Keratinocyte (primary cell): Measurements from ENCODE around the gene TEAD3. TPM values are rescaled to one million over a fixed set of nuclear protein-coding genes. Genes with fewer than 3 reads are reported as not detected.
A peak's percentile ranks its signal among the peaks of the same experiment; 100 is the strongest.

ENCODE experiments used
- DNase-seq: peaks from one replicate; pipeline ENCODE4 v3.0.0-alpha.2; 2011; ENCODE audit warnings: low read depth, missing footprints, low spot score
- FAIRE-seq: peaks from 2 replicates; lab custom pipeline; 2011; peaks lifted over from hg19 to GRCh38; lab: Jason Lieb, UNC
- H2AFZ ChIP-seq: 2 replicates; pipeline ENCODE4 v1.6.0; 2012; ENCODE audit warnings: low read length, control low read depth, inconsistent platforms; ENCODE audit not compliant: control insufficient read depth
- H3K27ac ChIP-seq: 2 replicates; pipeline ENCODE4 v1.5.1; 2011; ENCODE audit warnings: low read length; ENCODE audit not compliant: control insufficient read depth, insufficient read depth
- H3K27me3 ChIP-seq: 3 replicates; pipeline ENCODE4 v1.6.0; 2011; ENCODE audit warnings: low read length; ENCODE audit not compliant: control insufficient read depth, insufficient read depth; ENCODE audit errors: extremely low read depth
- H3K36me3 ChIP-seq, 2 experiments: 2 replicates in 1 of 2; 3 replicates in 1 of 2; pipeline ENCODE4 v1.5.1; 2011; ENCODE audit warnings: low read length in 2 of 2, mild to moderate bottlenecking in 1 of 2; ENCODE audit not compliant: control insufficient read depth in 2 of 2, insufficient read depth in 2 of 2; ENCODE audit errors: extremely low read depth in 1 of 2
- H3K4me1 ChIP-seq: 3 replicates; pipeline ENCODE4 v1.5.1; 2011; ENCODE audit warnings: low read length; ENCODE audit not compliant: control insufficient read depth, insufficient read depth; ENCODE audit errors: extremely low read depth
- H3K4me2 ChIP-seq: 3 replicates; pipeline ENCODE4 v1.6.0; 2011; ENCODE audit warnings: low read depth, low read length; ENCODE audit not compliant: control insufficient read depth, insufficient read depth; ENCODE audit errors: extremely low read depth
- H3K4me3 ChIP-seq, 3 experiments: fragments of 200-600 bp in 1 of 3; sonication (generic) in 1 of 3; 2 replicates in 2 of 3; 3 replicates in 1 of 3; pipeline ENCODE4 v1.5.1; 2011 to 2016; ENCODE audit warnings: low read length in 3 of 3, mild to moderate bottlenecking in 3 of 3, control low read depth in 2 of 3, inconsistent platforms in 1 of 3, low read depth in 1 of 3, mixed read lengths in 1 of 3, mixed run types in 1 of 3, moderate library complexity in 1 of 3; ENCODE audit not compliant: control insufficient read depth in 2 of 3, insufficient read depth in 2 of 3; ENCODE audit errors: extremely low read depth in 1 of 3
- H3K79me2 ChIP-seq: 2 replicates; pipeline ENCODE4 v1.6.0; 2012; ENCODE audit warnings: low read length; ENCODE audit not compliant: control insufficient read depth, insufficient read depth
- H3K9ac ChIP-seq: 3 replicates; pipeline ENCODE4 v1.6.0; 2011; ENCODE audit warnings: low read length; ENCODE audit not compliant: control insufficient read depth, insufficient read depth; ENCODE audit errors: extremely low read depth
- H3K9me1 ChIP-seq: 3 replicates; pipeline ENCODE4 v1.6.0; 2011; ENCODE audit warnings: low read length; ENCODE audit not compliant: control insufficient read depth, insufficient read depth; ENCODE audit errors: extremely low read depth
- H3K9me3 ChIP-seq: 2 replicates; pipeline ENCODE4 v1.5.1; 2012; ENCODE audit warnings: low read depth, low read length; ENCODE audit not compliant: control insufficient read depth
- H4K20me1 ChIP-seq: 3 replicates; pipeline ENCODE4 v1.6.0; 2011; ENCODE audit warnings: low read length; ENCODE audit not compliant: control insufficient read depth, insufficient read depth; ENCODE audit errors: extremely low read depth
- CTCF ChIP-seq, 3 experiments: IDR thresholded peaks in 1 of 3; conservative IDR thresholded peaks in 1 of 3; optimal IDR thresholded peaks in 1 of 3; 2 replicates in 2 of 3; 3 replicates in 1 of 3; pipeline versions ENCODE3 to v1.5.1; 2011; ENCODE audit warnings: low read length in 3 of 3, mild to moderate bottlenecking in 3 of 3, moderate library complexity in 2 of 3, control low read depth in 1 of 3, inconsistent platforms in 1 of 3; ENCODE audit not compliant: insufficient read depth in 2 of 3; ENCODE audit errors: extremely low read depth in 1 of 3
- EZH2 ChIP-seq: IDR thresholded peaks from one replicate; pipeline ENCODE4 v1.6.1; 2012; ENCODE audit warnings: inconsistent platforms, mild to moderate bottlenecking, low read length, moderate library complexity
- dilution Hi-C: fragments of 300-500 bp; cut with MboI; formaldehyde crosslinking; loops from one replicate; pipeline ENCODE4 v1.7.0; 2020; ENCODE audit warnings: low sequenced_read_pairs; ENCODE audit not compliant: extremely low pct_ligation_motif_present
- polyA plus RNA-seq, 5 experiments: library from polyadenylated mRNA; depleted of rRNA in 3 of 5; stranded (reverse) in 3 of 5; stranded (forward) in 1 of 5; unstranded in 1 of 5; fragments of >200 nt; gene quantifications; 1 replicate in 1 of 5; 2 replicates in 3 of 5; 3 replicates in 1 of 5; pipeline versions ENCODE4 v1.2.1 to v1.2.3, GENCODE V29; 2011 to 2012; ENCODE audit warnings: missing spikeins in 2 of 5, low read depth in 1 of 5, low replicate concordance in 1 of 5

Gene TEAD3
- polyA plus RNA-seq, 1 donor (not counting 4 experiments of a cell fraction or from before 2014, with no cell fraction given) = 5.7 TPM

GRCh38 chr6:35498422-35499067 lies 1.7 kb upstream of the TEAD3 start:
- Histone ChIP-seq H3K9ac (peak overlapping the region; percentile 83), H3K9me3 (no peaks in the 10 kb centered on the region), H2AFZ (no peak overlapping the region), H3K79me2 (peaks cover 27% of the 10 kb centered on the region), H3K4me2 (peak overlapping the region; percentile 80), H3K27me3 (no peaks in the 10 kb centered on the region), H3K9me1 (no peaks in the 10 kb centered on the region), H3K4me1 (peaks cover 31% of the 10 kb centered on the region), H4K20me1 (no peaks in the 10 kb centered on the region), H3K4me3 (peak overlapping the region; percentile 60 to 74 (median 70)), H3K36me3 (peaks cover 0 to 5% of the 10 kb centered on the region in 2 experiments), H3K27ac (no peak overlapping the region)
- no peak for TF ChIP-seq EZH2
- no peak for TF ChIP-seq CTCF (optimal IDR thresholded peaks at IDR 0.05 in 1 of 3, IDR thresholded peaks at IDR 0.05 in 1 of 3, conservative IDR thresholded peaks at IDR 0.05 in 1 of 3; ENCODE audit: extremely low read depth in 1 of 3, insufficient read depth in 2 of 3, low read length in 3 of 3)
- FAIRE-seq = no peak
- DNase-seq = no peak
- dilution Hi-C loops = no loop called here

- Histone ChIP-seq H3K4me1 (peaks cover 32% of the 10 kb centered on the region), H3K36me3 (peaks cover 2 to 7% of the 10 kb centered on the region in 2 experiments), H3K27ac (peak overlapping the region; percentile 79), H3K79me2 (peaks cover 34% of the 10 kb centered on the region), H2AFZ (peak overlapping the region; percentile 51), H3K27me3 (no peaks in the 10 kb centered on the region), H4K20me1 (no peaks in the 10 kb centered on the region), H3K9me3 (no peaks in the 10 kb centered on the region), H3K4me3 (peak overlapping the region; percentile 60 to 74 (median 70)), H3K9me1 (no peaks in the 10 kb centered on the region), H3K9ac (peak overlapping the region; percentile 83), H3K4me2 (peak overlapping the region; percentile 80)
- FAIRE-seq (no peak), DNase-seq (no peak)
- dilution Hi-C loops = no loop called here
- peak in 1 of 3 experiments; percentile 3 for TF ChIP-seq CTCF (optimal IDR thresholded peaks at IDR 0.05 in 1 of 3, IDR thresholded peaks at IDR 0.05 in 1 of 3, conservative IDR thresholded peaks at IDR 0.05 in 1 of 3; ENCODE audit: extremely low read depth in 1 of 3, insufficient read depth in 2 of 3, low read length in 3 of 3)
- TF ChIP-seq EZH2 = no peak
These were observed 917 bp upstream of the TEAD3 start for GRCh38 chr6:35497571-35498421.
